ENCODE data around the gene HNRNPF. TPM values are rescaled to one million over a fixed set of nuclear protein-coding genes. Genes with fewer than 3 reads are reported as not detected.
A peak's percentile ranks its signal among the peaks of the same experiment; 100 is the strongest.

The HNRNPF gene
- total RNA-seq, 4 donors from 2014 or later = 145 to 177 (median 160) TPM

DNA sequence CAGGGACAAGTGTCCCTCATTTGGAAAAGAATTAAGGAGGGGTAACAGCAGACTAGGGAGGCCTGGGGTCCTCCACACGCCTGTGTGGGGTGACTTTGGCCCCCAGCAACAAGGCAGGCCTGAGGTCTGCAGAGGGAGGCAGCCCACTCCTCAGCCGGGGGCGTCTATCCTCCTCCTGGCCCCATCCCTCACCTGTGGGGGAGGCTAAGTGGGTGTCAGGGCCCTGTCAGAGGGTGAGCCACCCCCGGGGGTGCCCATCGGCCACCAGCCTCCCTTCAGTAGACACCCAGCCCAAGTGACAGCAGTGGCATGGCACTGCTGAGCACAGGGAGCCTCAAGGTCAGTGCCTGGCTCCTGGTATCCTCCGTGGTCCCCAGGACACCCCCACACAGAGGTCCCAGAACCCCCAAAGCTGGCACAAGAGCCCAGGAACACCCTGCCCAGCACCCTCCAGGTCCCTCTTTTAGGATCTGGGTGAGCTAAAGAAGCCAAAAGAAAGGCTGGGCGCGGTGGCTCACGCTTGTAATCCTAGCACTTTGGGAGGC, 38.2 kb downstream of the HNRNPF start:
- Histone ChIP-seq H3K9me3 (no peaks in the 10 kb centered on the region), H3K4me3 (no peak overlapping the region), H3K27me3 (no peaks in the 10 kb centered on the region), H3K4me1 (no peaks in the 10 kb centered on the region), H3K27ac (no peak overlapping the region), H3K36me3 (no peaks in the 10 kb centered on the region)
- DNase-seq = no peak
- TF ChIP-seq, protein P1, sequence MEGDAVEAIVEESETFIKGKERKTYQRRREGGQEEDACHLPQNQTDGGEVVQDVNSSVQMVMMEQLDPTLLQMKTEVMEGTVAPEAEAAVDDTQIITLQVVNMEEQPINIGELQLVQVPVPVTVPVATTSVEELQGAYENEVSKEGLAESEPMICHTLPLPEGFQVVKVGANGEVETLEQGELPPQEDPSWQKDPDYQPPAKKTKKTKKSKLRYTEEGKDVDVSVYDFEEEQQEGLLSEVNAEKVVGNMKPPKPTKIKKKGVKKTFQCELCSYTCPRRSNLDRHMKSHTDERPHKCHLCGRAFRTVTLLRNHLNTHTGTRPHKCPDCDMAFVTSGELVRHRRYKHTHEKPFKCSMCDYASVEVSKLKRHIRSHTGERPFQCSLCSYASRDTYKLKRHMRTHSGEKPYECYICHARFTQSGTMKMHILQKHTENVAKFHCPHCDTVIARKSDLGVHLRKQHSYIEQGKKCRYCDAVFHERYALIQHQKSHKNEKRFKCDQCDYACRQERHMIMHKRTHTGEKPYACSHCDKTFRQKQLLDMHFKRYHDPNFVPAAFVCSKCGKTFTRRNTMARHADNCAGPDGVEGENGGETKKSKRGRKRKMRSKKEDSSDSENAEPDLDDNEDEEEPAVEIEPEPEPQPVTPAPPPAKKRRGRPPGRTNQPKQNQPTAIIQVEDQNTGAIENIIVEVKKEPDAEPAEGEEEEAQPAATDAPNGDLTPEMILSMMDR (IDR thresholded peaks at IDR 0.05) = no peak
- TF ChIP-seq POLR2A (IDR thresholded peaks at IDR 0.05) = no peak

DNA sequence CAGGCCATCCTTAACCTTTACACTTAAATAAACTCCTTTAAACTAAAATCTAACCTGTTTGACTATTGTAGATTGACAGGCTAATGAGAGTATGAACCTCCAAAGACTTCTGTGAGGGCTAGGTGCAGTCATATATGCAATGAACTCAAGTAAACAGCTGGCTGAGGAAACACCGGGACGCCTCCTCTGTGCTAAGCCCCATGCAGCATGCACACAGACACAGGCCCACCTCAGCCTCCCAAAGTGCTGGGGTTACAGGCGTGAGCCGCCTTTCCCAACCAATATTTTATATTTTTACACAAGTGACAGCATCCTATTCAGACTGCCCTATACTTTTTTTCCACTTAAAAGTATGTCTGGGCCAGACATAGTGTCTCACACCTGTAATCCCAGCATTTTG, 39.1 kb downstream of the HNRNPF start:
- no peak overlapping the region for H3K27ac ChIP-seq
- H3K4me3 ChIP-seq = no peak overlapping the region
- no peaks in the 10 kb centered on the region for H3K27me3 ChIP-seq
- DNase-seq = no peak
- H3K36me3 ChIP-seq = no peaks in the 10 kb centered on the region
- H3K9me3 ChIP-seq = no peaks in the 10 kb centered on the region
- no peaks in the 10 kb centered on the region for H3K4me1 ChIP-seq
- no peak for TF ChIP-seq POLR2A (IDR thresholded peaks at IDR 0.05)
- TF ChIP-seq, protein P1 (IDR thresholded peaks at IDR 0.05) = no peak

DNA sequence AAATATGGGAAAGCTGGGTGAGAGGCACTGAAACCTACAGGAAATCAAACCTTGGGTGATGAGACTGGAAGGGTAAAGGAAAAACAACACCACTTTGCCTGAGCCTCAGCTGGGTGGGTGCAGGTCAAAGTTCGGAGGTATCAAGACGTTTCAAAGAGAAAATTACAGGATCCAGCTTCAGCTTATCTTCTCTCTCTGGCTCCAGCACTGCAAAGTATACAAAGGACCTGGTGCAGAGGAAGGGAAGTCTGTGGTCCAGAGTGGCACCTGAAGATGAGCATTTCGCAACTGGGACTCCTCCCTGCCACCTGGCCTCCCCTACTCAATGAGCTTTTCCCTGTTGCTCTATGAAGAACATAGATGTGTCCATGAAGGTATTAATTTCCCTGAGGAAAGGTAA, 44.0 kb downstream of the HNRNPF start:
- peaks cover 0 to 5% (median 2%) of the 10 kb centered on the region in 4 donors for H3K4me1 ChIP-seq
- H3K27ac ChIP-seq = no peak overlapping the region
- H3K36me3 ChIP-seq = no peaks in the 10 kb centered on the region
- no peak overlapping the region for H3K4me3 ChIP-seq
- H3K9me3 ChIP-seq = no peaks in the 10 kb centered on the region
- no peaks in the 10 kb centered on the region for H3K27me3 ChIP-seq
- TF ChIP-seq, protein P1 (IDR thresholded peaks at IDR 0.05) = no peak
- no peak for DNase-seq

DNA sequence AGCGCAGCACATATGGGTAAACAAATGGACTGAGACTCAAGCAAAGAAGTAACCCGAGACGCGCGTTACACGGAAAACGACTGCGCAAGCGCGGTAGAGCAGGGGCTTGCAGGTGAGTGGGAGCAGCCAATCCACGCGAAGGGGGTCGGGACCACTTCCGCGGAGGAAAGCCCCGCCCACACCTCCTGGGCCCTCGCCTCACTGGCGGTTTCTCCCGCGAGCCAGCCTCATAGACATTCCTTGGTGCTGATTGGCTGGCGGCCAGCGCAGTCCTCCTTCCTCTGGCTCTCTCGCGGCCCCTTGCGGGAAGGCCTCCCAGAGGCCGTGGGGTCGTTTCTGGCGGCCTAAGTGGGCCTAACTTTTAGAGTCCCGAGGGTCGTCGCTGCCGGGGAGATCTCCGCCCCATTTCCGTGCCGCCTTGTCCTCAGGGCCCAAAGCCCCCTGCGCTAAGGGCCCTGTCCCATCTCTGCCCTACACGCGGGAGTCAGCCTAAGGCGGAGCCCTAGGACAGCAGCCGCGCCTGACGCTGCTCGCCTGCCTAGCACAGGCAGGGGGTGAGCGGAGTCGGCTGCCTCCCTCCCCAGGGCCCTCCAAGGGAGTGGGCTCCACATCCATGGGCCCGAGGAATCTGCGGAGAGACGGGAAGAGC, 46.7 kb downstream of the HNRNPF start:
- peak overlapping the region; percentile 63 to 86 (median 78) for H3K27ac ChIP-seq
- H3K27me3 ChIP-seq = no peaks in the 10 kb centered on the region
- peak; percentile 97 to 99 (median 98) for DNase-seq
- peak overlapping the region; percentile 51 to 77 (median 54) for H3K4me3 ChIP-seq
- H3K9me3 ChIP-seq = no peaks in the 10 kb centered on the region
- TF ChIP-seq POLR2A (IDR thresholded peaks at IDR 0.05) = peak; percentile 39 to 40
- TF ChIP-seq, protein P1 (IDR thresholded peaks at IDR 0.05) = peak; percentile 33 to 67 (median 50)
- peaks cover 0 to 5% (median 2%) of the 10 kb centered on the region in 4 donors for H3K4me1 ChIP-seq
- H3K36me3 ChIP-seq = no peaks in the 10 kb centered on the region

DNA sequence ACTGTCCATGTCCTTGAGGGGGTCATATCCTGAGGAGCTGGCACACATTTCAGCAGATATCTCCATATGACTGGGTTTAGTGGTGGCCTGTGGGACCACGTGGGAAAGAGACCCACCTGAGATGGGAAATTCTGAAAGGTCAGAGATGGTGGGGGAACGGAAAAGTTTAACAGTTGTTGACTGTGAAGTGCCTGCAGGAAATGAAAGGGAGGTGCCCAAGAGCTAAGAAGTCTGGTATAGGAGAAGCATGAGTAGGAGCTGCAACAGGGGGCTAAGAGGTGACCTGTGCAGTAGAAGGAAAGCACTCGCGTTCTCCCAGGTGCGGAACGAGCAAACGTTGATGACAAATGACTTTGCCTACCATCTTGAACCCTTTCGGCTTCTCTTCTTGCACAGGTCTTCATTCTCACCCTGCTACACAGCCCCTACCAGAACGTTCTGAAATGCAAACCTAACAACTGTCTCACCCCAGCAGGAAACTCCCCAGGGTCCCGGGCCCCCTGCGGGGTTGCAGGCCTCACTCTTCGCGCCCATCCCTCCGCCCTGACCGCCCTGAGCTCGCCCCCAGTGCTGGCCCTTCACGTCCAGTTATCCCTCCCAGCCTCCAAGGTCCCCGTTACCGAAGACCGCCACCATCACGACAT, 47.3 kb downstream of the HNRNPF start:
- no peaks in the 10 kb centered on the region for H3K36me3 ChIP-seq
- peak overlapping the region; percentile 51 to 77 (median 54) for H3K4me3 ChIP-seq
- H3K9me3 ChIP-seq = no peaks in the 10 kb centered on the region
- peak in 1 of 3 donors; percentile 20 for DNase-seq
- peaks cover 0 to 5% (median 2%) of the 10 kb centered on the region in 4 donors for H3K4me1 ChIP-seq
- no peaks in the 10 kb centered on the region for H3K27me3 ChIP-seq
- no peak for TF ChIP-seq POLR2A (IDR thresholded peaks at IDR 0.05)
- TF ChIP-seq, protein P1 (IDR thresholded peaks at IDR 0.05) = no peak
- H3K27ac ChIP-seq = peak overlapping the region; percentile 63 to 86 (median 78)

All from Peyer's patch (tissue), 4 donors.